AG08396 (cell line): ENCODE measurements around the gene GALM.
"Not testable (repeated sequence)": the region's sequence is repeated elsewhere in the genome, so short reads cannot be mapped to it uniquely, and the experiment has no call there.

ENCODE experiments used
- DNase-seq: peaks from one replicate; pipeline ENCODE4 v3.0.0; 2012; ENCODE audit warnings: low spot score, mixed read lengths

Gene GALM

DNA sequence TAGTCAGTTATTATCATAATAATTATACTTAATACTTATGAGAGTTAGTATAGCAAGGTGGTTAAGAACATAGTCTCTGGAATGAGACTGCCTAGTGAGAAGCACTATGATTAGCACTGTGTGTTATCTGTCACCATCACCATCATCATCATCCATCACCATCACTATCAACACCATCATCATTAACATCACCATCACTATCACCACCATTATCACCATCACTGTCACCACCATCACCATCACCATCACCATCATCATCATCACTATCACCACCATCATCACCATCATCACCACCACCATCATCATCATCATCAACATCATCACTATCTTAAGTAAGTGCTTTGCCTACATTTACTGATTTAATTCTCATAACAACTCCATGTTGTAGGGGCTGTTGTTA is 45.6 kb downstream of the GALM start:
- no peak for DNase-seq

DNA sequence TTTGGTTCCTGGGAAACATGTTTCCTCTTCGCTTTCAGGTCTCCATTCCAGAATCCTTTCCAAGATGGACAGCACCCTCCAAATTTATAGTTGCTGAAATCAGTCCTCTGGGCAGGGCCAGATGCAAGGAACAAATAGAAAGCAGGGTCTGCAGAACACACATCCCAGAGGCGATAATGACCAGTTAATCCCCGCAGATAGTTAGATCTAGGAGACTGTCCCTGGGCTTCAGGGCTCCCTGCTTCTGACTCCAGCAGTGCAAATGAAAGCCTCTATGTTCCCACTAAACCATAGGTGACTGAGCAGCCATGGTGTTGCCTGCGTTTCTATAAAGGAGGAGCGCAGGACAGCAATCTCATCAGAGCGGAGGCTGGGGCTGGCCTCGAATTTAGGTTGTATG is 46.5 kb downstream of the GALM start:
- no peak for DNase-seq

DNA sequence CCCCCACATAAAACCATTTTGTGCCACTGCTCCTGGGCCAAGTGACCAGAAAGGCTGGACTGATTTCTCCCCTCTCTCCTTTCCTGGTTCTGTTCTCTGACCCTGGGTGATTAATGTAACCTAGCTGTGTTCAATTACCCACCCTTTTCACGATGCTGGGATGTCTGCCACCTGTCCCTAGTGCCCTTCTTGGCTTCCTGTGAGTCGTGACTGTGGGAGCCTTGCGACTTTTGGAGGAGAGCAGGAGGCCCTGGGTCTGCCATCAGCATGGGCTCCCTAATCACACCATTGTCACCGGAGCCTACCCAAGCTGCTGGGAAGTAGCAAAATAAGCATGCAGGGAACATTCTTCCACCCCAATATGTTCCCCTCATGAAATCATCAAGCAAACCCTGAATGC is 47.0 kb downstream of the GALM start:
- no peak for DNase-seq

DNA sequence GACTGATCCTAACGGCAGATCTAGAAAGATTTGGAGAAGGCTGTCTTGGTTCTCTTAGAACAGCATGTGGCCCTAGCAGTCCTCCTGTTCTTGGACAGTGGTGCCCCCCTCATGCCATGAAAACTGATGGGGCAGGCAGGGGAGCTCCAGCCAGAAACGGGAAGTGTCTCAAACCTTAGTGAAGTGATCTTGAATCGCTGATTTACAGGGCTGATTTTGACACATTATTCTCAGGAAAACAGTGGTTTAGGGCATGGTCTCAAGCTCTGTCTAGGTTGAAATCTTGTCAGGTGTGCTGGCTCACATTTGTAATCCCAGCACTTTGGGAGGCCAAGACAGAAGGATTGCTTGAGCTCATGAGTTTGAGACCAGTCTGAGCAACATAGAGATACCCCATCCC is 47.4 kb downstream of the GALM start:
- no peak for DNase-seq

DNA sequence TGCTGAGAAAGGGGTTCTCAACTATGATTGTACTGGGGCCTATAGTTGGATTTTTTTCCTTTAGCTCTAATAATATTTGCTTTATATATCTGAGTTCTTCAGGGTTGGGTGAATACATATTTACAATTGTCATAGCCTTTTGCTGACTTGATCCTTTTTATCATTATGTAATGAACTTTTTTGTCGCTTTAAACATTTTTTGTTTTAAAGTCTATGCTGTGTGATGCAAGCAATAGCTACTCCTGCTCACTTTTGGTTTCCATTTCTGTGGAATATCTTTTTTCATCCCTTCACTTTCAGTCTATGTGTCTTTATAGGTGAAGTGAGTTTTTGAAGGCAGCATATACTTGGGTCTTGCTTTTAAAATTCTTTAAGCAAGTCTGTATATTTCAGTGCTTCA is 49.0 kb downstream of the GALM start:
- not testable (repeated sequence) for DNase-seq

DNA sequence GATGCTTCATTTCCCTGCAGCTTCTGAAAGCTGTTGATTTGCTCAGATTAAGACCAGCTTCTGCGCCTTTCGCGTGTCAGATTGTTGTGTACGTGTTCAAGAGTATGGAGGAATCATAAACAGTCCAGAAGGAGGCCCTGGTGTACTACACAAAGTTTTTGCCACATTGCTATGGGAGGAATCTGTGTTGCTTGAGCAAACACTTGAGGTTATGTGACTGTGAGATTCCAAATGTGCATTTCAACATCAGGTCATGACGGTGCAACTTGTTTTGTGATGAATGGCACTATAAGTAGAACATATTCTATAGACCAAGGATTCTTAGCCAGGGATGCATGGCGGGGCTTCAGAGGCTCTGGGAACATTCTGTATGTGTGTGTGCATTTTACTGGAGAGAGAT is 50.3 kb downstream of the GALM start:
- peak; percentile 32 for DNase-seq

DNA sequence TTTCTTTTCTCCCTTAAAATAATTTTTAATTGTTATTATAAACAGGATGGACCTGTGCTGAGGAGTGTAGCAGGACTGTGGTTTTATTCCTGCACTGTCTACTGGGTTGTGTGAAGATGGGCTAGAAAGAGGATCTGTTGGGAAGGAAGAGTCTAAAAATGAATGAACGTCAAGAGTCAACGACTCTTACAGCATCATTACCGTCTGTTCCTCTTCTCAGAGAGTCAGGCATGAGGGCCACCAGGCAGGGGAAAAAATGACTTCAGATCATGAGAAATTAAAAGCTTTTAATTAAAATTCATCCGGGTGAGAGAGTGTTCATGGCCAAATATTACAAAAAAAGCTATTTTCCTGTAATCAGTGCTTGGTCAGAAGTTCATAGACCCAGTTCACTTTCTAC is 52.7 kb downstream of the GALM start:
- no peak for DNase-seq

DNA sequence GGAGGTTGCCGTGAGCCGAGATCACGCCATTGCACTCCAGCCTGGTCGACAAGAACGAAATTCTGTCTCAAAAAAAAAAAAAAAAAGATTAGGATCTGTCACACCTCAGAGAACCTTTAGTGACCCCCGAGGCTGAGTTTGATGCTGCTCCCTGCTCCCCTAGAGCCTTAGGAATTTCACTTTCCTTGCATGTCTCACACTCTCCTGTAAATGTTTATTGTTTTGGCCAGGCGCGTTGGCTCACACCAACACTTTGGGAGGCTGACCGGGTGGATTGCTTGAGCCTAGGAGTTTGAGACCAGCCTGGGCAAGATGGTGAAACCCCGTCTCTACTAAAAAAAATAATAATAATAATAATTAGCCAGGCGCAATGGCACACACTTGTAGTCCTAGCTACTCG is 53.8 kb downstream of the GALM start:
- no peak for DNase-seq

DNA sequence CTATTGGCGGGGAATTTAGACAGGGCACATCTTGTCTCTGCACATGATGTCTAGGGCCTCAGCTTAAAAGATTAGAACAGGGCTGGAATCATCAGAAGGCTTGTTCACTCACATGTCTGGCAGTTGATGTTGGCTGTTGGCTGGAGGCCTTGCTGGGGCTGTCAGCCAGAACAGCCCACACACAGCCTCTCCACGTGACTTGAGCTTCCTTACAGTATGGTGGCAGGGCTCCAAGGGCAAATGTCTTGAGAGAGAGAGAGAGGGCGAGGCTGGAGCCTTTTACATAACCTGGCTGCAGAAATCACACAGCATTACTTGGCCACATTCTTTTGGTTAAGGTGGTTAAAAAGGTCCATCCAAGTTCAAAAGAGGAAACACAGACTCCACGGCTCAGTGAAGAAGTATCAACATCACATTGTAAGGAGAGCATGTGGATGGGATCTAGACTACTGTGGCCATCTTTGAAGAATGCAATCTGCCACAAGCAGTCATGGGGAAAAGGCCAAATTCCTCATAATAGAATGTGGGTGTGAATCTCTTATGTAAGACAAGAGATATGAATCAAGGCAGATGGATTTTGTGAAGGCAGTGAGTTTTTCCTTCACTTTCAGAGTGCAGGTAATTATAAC is 54.8 kb downstream of the GALM start:
- peak; percentile 74 for DNase-seq

DNA sequence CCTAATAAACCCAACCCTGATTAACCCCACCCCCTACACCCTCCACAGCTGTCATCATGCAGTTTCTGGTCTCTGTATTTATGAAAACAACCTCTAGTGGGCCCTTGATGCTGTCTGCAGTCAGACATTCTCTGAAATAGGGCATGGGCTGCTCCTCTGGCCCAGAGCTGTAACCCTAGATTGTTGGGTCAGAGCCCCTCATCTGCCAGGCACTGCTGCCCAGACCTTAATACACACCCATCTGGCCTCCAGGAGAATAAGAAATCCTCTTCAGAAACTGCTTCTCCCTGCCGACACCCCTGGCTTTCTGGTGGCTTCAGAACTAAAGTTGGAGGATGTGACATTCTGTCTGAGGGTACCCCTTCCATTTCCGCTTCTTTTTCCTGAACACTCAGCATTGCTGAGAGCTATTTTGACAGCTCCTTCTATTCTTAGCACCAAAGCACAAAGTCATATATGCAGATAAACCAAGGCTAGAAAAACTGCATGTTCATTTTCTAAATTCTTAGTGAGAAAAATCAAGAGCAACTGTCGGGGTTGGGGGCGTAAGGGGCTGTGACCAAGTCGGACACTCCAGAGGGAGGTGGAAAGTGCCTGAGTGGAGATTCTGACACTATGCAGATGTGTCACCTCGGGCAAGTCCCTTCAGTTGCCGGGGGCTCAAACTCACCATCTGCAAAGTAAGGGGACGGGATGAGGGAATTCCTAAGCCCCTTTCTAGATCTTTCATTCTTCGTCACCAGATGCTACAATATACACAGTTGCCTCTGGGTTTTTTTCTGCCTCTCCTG is 56.6 kb downstream of the GALM start:
- DNase-seq: no peak

DNA sequence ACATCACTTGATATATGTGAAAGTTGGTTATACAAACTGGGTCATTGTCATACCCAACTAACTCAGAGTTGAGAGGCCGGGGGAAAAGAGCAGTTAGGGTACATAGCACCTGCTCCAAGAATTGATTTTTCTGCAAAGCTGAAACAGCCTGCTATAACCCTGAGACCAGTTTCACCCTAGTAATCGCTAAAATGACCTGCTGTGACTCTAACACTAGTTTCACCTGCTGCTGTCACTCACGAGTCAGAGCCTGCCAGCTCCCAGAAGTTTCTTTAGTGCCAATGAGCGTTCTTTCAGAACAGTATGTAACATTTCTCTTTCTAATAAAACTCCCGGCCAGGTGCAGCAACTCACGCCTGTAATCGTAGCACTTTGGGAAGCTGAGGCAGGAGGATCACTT is 57.3 kb downstream of the GALM start:
- no peak for DNase-seq

DNA sequence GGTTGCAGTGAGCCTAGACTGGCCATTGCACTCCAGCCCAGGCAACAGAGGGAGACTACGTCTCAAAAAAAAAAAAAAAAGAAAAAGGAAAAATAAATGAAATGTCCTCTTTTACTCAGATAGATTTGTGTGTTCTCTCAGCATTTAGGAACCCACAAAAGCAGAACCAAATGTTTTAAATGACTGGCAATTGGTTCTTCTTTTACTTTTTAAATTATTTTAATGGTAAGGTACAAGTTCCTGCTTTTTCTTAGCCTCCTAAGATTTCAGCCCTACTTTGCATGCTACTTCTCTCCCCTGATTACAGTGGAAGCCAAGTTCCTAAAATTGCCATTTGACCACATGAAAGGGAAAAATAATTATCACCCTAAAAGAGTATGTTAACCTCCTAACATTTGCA is 61.7 kb downstream of the GALM start:
- no peak for DNase-seq

DNA sequence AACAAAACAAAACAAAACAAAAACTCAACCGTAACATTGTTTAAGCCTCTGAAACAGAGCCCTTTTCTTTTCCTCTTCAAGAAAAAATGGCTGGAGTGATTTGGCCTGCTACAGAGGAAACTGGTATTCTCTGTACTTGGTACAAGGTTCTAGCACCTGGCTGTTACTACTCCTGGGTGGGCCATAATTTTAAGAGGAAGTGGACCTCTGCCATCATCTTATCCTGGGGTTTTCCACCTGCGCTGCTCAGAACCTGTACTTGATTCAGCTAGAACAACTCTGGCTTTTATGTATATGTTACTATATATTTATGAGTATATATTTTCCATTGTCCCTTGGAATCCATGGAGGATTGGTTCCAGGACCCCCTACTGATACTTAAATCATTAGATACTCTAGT is 62.8 kb downstream of the GALM start:
- no peak for DNase-seq

DNA sequence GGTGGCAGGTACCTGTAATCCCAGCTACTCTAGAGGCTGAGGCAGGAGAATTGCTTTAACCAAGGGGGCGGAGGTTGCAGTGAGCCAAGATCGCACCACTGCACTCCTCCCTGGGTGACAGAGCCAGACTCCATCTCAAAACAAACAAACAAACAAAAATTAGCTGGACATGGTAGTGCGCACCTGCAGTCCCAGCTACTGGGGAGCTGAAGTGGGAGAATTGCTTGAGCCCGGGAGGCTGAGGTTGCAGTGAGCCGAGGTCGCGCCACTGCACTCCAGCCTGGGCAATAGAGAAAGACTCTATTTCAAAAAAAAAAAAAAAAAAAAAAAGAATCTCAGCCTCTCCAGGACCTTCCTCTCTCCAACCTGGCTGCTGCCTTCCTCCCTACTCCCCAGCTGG is 65.2 kb downstream of the GALM start:
- DNase-seq: no peak

DNA sequence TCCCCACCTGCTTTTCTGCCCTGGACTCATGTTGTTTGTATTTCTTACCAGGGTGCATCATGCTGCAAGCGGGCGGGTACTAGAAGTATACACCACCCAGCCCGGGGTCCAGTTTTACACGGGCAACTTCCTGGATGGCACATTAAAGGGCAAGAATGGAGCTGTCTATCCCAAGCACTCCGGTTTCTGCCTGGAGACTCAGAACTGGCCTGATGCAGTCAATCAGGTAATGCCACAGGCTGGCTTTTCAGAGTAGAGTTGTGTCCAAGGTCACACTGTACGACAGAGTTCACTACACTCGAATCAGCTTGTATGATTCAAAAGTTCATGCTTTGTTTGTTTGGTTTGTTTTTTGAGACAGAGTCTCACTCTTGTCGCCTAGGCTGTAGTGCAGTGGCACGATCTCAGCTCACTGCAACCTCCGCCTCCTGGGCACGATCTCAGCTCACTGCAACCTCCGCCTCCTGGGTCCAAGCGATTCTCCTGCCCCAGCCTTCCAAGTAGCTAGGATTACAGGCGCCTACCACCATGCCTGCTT is 65.8 kb downstream of the GALM start:
- no peak for DNase-seq

DNA sequence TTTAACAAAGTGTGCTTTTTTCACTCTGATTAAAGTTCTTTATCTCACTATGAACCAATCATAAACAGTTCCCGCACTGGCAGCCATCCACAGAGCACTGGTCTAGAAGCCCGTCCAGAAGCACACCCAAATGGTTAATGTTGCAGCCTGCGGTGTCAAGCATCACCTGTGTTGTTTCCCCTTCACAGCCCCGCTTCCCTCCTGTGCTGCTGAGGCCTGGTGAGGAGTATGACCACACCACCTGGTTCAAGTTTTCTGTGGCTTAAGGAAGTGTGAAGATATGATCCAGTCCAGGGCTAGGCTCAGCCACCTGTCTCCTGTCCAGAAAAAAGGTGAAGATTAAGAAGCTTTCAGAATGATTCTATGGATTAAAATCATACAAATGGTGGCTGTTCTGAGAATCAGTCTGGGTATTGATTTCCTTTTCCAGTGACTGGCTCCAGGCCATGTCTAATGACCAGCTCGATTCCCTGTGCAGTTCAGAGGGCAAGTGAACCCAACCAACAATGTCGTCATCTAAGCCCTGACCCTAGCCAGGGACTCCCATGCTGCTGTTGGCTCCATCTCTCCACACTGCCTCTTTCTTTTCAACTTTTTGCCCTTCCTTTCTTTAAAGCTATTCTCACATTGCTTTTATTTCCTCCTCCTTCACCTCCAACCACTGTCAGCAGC is 67.5 kb downstream of the GALM start:
- no peak for DNase-seq

DNA sequence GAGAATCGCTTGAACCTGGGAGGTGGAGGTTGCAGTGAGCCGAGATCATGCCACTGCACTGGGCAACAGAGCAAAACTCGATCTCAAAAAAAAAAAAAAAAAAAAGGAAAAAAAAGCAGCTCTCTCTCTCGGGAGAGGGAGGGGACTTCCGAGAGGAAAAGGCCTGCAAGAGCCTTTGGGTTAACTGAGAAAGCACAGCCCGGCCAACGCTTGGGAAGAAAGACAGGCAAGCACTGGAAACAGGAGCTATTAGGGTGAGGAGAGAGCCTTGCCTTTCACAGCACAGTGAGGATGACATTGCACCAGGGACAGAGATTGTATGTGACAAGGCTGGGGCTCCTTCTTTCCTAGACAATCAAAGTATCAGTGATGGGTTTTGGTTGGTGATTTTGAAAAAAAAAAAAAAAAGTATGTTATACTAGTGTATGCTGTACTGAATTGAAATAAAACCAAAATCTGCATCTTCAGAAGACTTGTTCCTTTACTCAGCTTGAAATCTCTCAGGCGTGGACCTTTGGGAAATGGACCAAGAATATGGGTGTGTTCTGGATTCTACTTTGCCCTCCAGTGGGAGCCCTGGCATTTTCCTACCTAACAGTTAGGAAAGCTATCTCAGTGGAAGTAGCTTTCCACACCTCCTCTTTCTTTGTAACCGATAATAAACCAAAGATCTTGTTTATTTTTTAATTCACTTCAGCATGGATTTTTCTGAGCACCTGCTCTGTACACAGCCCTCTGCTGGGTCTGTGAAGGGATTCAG is 68.6 kb downstream of the GALM start:
- no peak for DNase-seq

DNA sequence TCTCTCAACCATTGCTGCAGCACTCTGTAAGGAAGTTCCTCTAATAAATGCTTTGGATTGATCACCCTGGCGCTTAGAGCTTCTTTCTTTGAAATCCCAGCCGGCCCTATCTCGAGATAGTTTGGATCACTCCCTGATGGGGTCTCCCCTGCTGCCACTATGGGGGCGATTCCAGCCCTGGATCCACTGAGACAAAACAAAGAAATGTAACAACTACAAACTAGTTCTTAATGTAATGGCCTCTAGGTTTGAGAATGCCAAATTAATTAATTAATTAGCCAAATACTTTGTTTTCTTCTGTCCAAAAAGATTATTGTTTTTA is 70.0 kb downstream of the GALM start:
- DNase-seq: no peak

DNA sequence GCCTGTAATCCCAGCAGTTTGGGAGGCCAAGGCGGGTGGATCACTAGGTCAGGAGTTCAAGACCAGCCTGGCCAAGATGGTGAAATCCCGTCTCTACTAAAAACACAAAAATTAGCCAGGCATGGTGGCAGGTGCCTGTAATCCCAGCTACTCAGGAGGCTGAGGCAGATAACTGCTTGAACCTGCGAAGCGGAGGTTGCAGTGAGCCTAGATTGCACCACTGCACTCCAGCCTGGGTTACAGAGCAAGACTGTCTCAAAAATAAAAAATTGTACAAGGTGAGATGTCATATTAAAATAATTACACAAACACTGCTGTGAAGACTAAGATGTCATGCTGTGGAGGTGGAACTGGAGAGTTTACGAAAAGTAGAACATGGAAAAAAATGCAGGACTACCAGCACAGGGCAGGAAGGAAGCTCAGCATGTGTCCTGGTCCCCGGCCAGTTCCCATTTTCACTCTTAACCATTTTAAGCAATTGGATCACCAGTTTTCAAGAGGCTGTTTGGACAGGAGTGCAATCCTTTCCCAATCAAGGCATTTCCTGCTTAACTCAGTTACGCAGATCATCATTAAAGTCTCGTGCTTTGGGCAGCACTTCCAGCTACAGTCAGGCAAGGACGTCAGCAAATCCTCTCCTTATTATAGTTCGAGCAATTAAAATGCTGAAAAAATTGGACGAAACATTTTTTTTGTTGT is 71.2 kb downstream of the GALM start:
- not testable (repeated sequence) for DNase-seq

DNA sequence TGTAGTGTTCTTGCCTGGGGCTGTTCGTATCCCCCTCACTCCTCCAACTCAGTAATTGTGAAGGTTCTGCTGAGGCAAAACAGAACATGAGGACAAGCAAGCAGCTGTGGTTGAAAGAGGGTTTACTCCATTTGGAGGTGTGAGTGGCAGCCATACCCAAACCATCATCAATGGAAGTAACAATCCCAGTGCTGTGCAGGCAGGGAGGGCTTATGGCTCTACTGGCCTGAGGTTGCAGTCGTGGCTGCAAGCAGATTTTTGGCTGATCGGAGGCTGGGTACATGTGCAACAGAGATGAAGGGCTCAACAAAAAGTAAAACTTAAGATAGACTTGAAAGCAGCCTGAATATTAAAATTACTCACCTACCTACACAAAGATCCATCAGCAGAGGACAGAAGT is 72.0 kb downstream of the GALM start:
- no peak for DNase-seq

DNA sequence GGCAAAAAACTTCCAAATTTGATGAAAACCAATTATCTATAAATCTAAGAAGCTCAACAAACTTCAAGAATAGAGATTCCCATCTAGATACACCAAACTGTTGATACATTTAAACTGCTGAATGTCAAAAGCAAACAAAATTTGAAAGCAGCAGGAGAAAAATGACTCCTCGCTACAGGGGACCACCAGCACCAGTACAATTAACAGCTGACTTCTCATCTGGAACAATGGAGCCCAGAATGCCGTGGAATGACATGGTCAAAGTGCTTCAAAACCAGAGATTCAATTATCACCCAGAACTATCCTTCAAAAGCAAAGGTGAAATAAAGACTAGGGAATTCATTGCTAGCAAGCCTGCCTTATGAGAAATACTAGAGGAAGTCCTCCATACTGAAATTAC is 73.6 kb downstream of the GALM start:
- no peak for DNase-seq
